ENCODE results near the gene NTN5.

DNA sequence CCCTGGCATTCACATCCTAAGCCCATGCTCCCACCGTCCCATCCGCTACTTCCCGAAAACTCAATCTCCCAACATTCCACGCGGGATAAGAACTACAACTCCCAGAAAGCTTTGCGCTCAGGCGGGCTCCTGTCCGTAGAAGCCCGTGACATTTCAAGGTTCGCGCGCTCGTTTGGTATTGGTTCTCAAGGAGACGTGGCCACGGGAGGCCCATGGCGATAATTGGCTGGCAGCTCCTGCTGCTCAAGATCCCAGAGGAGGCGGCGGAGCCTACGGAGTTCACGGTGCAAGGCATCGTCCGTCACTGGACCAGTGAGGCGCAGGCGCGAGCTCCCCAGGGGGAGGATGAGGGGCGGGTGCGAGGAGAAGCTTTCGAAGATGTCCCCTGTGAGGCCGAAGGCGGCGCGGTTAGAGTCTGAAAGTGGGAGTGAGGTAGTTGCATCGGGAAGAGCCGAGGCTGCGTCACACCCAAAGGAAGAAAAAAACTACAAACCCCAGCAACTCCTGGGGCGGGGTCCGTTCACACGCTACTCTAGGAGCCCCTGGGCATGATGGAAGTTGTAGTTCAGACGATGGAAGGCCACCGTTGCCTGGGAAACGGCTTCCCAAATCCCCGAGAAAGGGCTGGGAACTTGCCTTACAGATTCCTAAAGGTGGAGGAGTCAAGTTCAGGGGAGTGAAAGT is 47.9 kb upstream of the NTN5 start:
- TF ChIP-seq NFRKB (IDR thresholded peaks at IDR 0.05; ENCODE audit: low read depth) (no peak), EP400 (IDR thresholded peaks at IDR 0.05) (peak; percentile 75), JUN (IDR thresholded peaks at IDR 0.05; ENCODE audit: borderline replicate concordance, low read depth, low read length) (no peak), JUN (CRISPR knock-in tag; IDR thresholded peaks at IDR 0.05; ENCODE audit: borderline replicate concordance) (no peak; the same call in 1 of the 2 replicates), RBFOX2 (IDR thresholded peaks at IDR 0.05; ENCODE audit: low read depth, low read length) (peak; percentile 86), NR2C2 (CRISPR knock-in tag; IDR thresholded peaks at IDR 0.05) (peak; percentile 70), NR2C2 (tag; IDR thresholded peaks at IDR 0.05) (peak; percentile 92), EP300 (IDR thresholded peaks at IDR 0.05; ENCODE audit: low read length) (no peak)
